K562 (cell line): ENCODE data around the gene MYH6. TPM values are rescaled to one million over a fixed set of nuclear protein-coding genes. Genes with fewer than 3 reads are reported as not detected.

Experiments used
- ATAC-seq: fragments of 200-7000 bp; cut with Tn5 transposase; 3 replicates; pipeline ENCODE4 v1.9.1; 2020; ENCODE audit warnings: moderate library complexity
- BruUV-seq: library from RNA; stranded (reverse); fragments of 400-500 nt; replicated peaks from 2 replicates; lab custom pipeline; 2021; lab: Mats Ljungman, UMichigan
- CTCF ChIA-PET: fragments of 300-600 bp; formaldehyde crosslinking; extraction: SDS; loops from one replicate; lab custom pipeline; 2021; ENCODE audit warnings: low intra/inter-chr PET ratio; lab: Yijun Ruan, JAX
- POLR2A ChIA-PET: fragments of 300-600, 350-650 bp; sonication (Branson Sonifier 250); formaldehyde crosslinking; extraction: SDS; loops from one replicate; lab custom pipeline; 2021; ENCODE audit warnings: antibody characterized with exemption, inconsistent platforms; lab: Yijun Ruan, JAX
- DNase-seq, 4 experiments: peaks; one replicate each; pipeline versions ENCODE4 v3.0.0 to v3.0.0-alpha.2; 2011 to 2018; ENCODE audit warnings: low spot score in 3 of 4, mixed read lengths in 3 of 4; ENCODE audit errors: extremely low read depth in 1 of 4
- FAIRE-seq: peaks from 2 replicates; lab custom pipeline; 2011; peaks lifted over from hg19 to GRCh38; lab: Jason Lieb, UNC
- H2AFZ ChIP-seq: 2 replicates; pipeline ENCODE4 v1.6.0; 2011; ENCODE audit warnings: low read depth, low read length, control low read depth, inconsistent platforms
- H3K27ac ChIP-seq: fragments of 200-600 bp; 3 replicates; pipeline ENCODE4 v1.8.0; 2011; ENCODE audit warnings: low read depth, mild to moderate bottlenecking, control low read depth, inconsistent platforms, low read length, moderate library complexity, mixed read lengths; ENCODE audit errors: extremely low read depth
- H3K27me3 ChIP-seq, 2 experiments: fragments of 300-600 bp in 1 of 2; 2 replicates in 1 of 2; 3 replicates in 1 of 2; pipeline versions ENCODE4 v1.6.0 to v1.8.0; 2011; ENCODE audit warnings: inconsistent platforms in 2 of 2, low read length in 2 of 2, mild to moderate bottlenecking in 1 of 2, mixed read lengths in 1 of 2, moderate library complexity in 1 of 2; ENCODE audit not compliant: control insufficient read depth in 2 of 2, insufficient read depth in 2 of 2
- H3K36me3 ChIP-seq: fragments of 300-600 bp; 3 replicates; pipeline ENCODE4 v1.8.0; 2011; ENCODE audit warnings: mild to moderate bottlenecking, low read length, inconsistent platforms; ENCODE audit not compliant: control insufficient read depth, insufficient read depth
- H3K4me1 ChIP-seq, 2 experiments: fragments of 200-600 bp in 1 of 2; replicated peaks in 1 of 2; 2 replicates in 1 of 2; 3 replicates in 1 of 2; pipeline versions ENCODE4 v1.5.1 to v1.8.0; 2011; ENCODE audit warnings: inconsistent platforms in 2 of 2, low read length in 2 of 2, mild to moderate bottlenecking in 1 of 2, mixed read lengths in 1 of 2, moderate library complexity in 1 of 2; ENCODE audit not compliant: control insufficient read depth in 2 of 2, insufficient read depth in 2 of 2
- H3K4me2 ChIP-seq: 2 replicates; pipeline ENCODE4 v1.6.1; 2011; ENCODE audit warnings: low read length, control low read depth, inconsistent platforms, mixed read lengths; ENCODE audit not compliant: insufficient read depth
- H3K4me3 ChIP-seq: fragments of 200-600 bp; sonication (generic), shearing (Covaris generic); 2 replicates; pipeline ENCODE4 v1.5.1; 2016; ENCODE audit warnings: control low read depth, inconsistent platforms
- H3K79me2 ChIP-seq: fragments of 200-600 bp; 3 replicates; pipeline ENCODE4 v1.8.0; 2011; ENCODE audit warnings: low read length, inconsistent platforms; ENCODE audit not compliant: control insufficient read depth, insufficient read depth
- H3K9ac ChIP-seq, 2 experiments: 2 replicates each; pipeline versions ENCODE4 v1.6.0 to v1.6.1; 2011; ENCODE audit warnings: low read depth in 2 of 2, low read length in 2 of 2, control low read depth in 1 of 2, inconsistent platforms in 1 of 2, mild to moderate bottlenecking in 1 of 2, mixed read lengths in 1 of 2; ENCODE audit not compliant: insufficient read depth in 1 of 2
- H3K9me1 ChIP-seq: one replicate; pipeline ENCODE4 v1.6.0; 2011; ENCODE audit warnings: inconsistent platforms, mild to moderate bottlenecking, low read length, moderate library complexity; ENCODE audit not compliant: control insufficient read depth, insufficient read depth
- H3K9me3 ChIP-seq: replicated peaks from 2 replicates; pipeline ENCODE4 v1.5.1; 2011; ENCODE audit warnings: low read depth, low read length, inconsistent platforms; ENCODE audit not compliant: control insufficient read depth, insufficient read depth
- H4K20me1 ChIP-seq: replicated peaks from 2 replicates; pipeline ENCODE4 v1.6.1; 2011; ENCODE audit warnings: low read length, inconsistent platforms, mixed read lengths; ENCODE audit not compliant: control insufficient read depth, insufficient read depth
- RFX1 ChIP-seq: fragments of 450-650 bp; IDR thresholded peaks from 2 replicates; pipeline ENCODE4 v1.6.1; 2016; ENCODE audit warnings: mild to moderate bottlenecking, moderate library complexity
- ZKSCAN1 ChIP-seq: fragments of 150-350 bp; IDR thresholded peaks from 2 replicates; pipeline ENCODE4 v1.6.1; 2016; ENCODE audit warnings: low read depth, low read length
- WGBS: fragments of 100-300 bp; shearing (Covaris generic); methylation state at CpG from one replicate; pipeline ENCODE4 v1.1.6; 2016; ENCODE audit warnings: low coverage, mixed read lengths; ENCODE audit not compliant: insufficient coverage; ENCODE audit errors: missing lambda C conversion rate; 5-methylcytosine and 5-hydroxymethylcytosine counted together
- in situ Hi-C: fragments of 300-500 bp; cut with MboI; formaldehyde crosslinking; loops from 4 replicates; pipeline ENCODE4 v1.15.0; 2018; ENCODE audit warnings: inconsistent platforms, mixed read lengths
- intact Hi-C: fragments of 100-400 bp; cut with micrococcal nuclease; formaldehyde crosslinking; loops from 2 replicates; pipeline ENCODE4 v1.14.2; 2022
- polyA plus RNA-seq, 8 experiments: library from polyadenylated mRNA; depleted of rRNA in 4 of 8; stranded (reverse) in 5 of 8; unstranded in 3 of 8; fragments of >200 nt; fragmentation: Nextera tagmentation in 2 of 8; fragmentation: Illumina TruSeq in 1 of 8; extraction: Ambion mirVana in 2 of 8; extraction: Trizol in 1 of 8; gene quantifications; 2 replicates each; pipeline versions ENCODE4 v1.2.1 to v1.2.3, GENCODE V29; 2011 to 2014; ENCODE audit warnings: inconsistent platforms in 1 of 8, missing spikeins in 1 of 8
- total RNA-seq, 7 experiments: library from RNA; depleted of rRNA in 6 of 7; stranded (reverse); fragments of >200 nt in 6 of 7; fragmentation: Illumina TruSeq in 2 of 7; extraction: Trizol in 2 of 7; gene quantifications; 2 replicates each; pipeline versions ENCODE4 v1.2.1 to v1.2.3, GENCODE V29; 2011 to 2021; ENCODE audit warnings: low replicate concordance in 1 of 7
- TF ChIP-seq, protein P1 (sequence below): fragments of 450-650 bp; formaldehyde crosslinking; IDR thresholded peaks from 2 replicates; pipeline ENCODE4 v1.4.0; 2022; ENCODE audit warnings: missing genetic modification characterization

The MYH6 gene
- total and polyA plus RNA-seq, 9 of the 15 experiments (the other 6 are each of a cell fraction or from before 2014, with no cell fraction given) = not detected

DNA sequence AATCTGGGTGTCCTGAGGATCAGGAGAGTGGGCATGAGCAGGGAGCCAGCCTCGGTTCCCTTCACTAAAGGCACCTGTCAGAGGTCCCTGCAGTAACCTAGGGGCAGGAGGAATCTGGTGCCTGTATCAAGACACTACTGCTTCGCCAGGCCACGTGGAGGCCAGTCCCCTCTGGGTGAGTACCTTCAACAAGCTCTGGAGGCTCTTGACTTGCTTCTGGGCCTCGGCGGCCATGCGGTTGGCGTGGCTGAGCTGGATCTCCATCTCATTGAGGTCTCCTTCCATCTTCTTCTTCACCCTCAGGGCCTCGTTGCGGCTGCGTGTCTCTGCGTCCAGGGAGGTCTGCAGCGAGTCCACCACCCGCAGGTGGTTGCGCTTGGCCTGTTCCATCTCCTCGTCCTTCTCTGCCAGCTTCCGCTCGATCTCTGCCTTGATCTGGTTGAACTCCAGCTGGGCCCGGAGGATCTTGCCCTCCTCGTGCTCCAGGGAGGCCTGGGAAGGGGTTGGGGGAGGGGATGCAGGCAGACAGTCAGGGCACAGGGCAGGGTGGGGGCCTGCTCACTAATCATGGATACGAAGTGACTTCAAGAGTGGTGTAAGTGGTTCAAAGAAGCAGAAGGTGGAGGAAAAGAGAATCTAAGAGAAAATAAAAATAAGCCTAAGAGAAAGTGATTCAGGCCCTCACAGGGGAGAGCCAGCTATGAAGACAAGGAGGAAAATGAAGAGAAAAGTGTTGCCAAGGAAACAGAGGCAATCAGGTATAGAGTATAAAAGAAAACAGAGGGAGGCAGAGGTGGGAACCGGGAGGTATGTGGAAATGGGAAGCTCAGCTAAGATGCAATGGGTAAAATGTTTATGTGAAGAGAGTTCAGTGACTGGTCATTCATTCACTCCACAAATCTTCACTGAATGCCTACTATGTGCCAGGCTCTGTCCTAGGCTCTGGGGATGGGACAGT lies 8.0 kb upstream of the MYH6 start:
- Histone ChIP-seq H3K9me3 (no peaks in the 10 kb centered on the region), H4K20me1 (no peaks in the 10 kb centered on the region), H3K36me3 (no peaks in the 10 kb centered on the region), H3K27me3 (peaks cover 24 to 86% of the 10 kb centered on the region in 2 experiments; a peak in 4 of 5 replicates), H3K27ac (no peak overlapping the region), H3K79me2 (no peaks in the 10 kb centered on the region), H3K4me3 (no peak overlapping the region), H3K4me2 (no peak overlapping the region), H3K9me1 (no peaks in the 10 kb centered on the region), H3K4me1 (no peaks in the 10 kb centered on the region; a peak in 1 of 5 replicates), H3K9ac (no peak overlapping the region), H2AFZ (no peak overlapping the region)
- DNase-seq (no peak), FAIRE-seq (no peak), ATAC-seq (no peak)
- in situ Hi-C loops = no loop called here
- 5% methylated on average over 10 of the region's 21 CpGs for WGBS
- BruUV-seq = no TSS peak
- peak; percentile 57; the same call in 1 of the 2 replicates for TF ChIP-seq ZKSCAN1
- peak; percentile 21; the same call in 1 of the 2 replicates for TF ChIP-seq RFX1
- TF ChIP-seq, protein P1, sequence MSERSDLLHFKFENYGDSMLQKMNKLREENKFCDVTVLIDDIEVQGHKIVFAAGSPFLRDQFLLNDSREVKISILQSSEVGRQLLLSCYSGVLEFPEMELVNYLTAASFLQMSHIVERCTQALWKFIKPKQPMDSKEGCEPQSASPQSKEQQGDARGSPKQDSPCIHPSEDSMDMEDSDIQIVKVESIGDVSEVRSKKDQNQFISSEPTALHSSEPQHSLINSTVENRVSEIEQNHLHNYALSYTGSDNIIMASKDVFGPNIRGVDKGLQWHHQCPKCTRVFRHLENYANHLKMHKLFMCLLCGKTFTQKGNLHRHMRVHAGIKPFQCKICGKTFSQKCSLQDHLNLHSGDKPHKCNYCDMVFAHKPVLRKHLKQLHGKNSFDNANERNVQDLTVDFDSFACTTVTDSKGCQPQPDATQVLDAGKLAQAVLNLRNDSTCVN (CRISPR knock-in tag) = no peak
- ChIA-PET CTCF (no interaction called here), POLR2A (interaction anchor here (0.7 kb wide), 1 partner anchor 207 kb away, joined by 3 read pairs; no protein-coding TSS in a partner anchor)
- intact Hi-C loops = no loop called here
